Stimulated activated CD8-positive, alpha-beta memory T cell treated with anti-CD3 and anti-CD28 coated beads, Interleukin-15, amount 100 ng/mL, for 4 hours (primary cell): ENCODE data around the gene CPED1.
"Not testable (repeated sequence)": the region's sequence is repeated elsewhere in the genome, so short reads cannot be mapped to it uniquely, and the experiment has no call there.

Source experiments
- DNase-seq, 2 donors: peaks; one replicate each; pipeline ENCODE4 v3.0.0-alpha.2; 2020; ENCODE audit warnings: low read depth in 2 of 2

The CPED1 gene

DNA sequence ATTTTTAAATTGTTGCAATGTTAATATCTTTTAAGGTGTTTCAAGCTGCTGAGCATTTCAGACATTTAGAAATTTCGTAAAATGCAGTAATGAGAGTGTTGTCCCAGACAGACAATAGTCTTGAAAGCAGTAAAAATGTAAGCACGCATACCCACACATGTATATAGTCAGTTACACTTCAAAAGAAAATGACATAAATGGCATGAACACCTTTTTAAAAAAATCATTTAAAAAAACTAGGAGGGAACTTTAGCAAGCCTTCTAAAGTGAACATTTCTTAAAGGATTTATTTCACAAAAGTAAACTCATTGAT lies 51.0 kb downstream of the CPED1 start:
- no peak for DNase-seq

GRCh38 chr7:121039994-121040393 lies 51.5 kb downstream of the CPED1 start:
- DNase-seq: no peak

DNA sequence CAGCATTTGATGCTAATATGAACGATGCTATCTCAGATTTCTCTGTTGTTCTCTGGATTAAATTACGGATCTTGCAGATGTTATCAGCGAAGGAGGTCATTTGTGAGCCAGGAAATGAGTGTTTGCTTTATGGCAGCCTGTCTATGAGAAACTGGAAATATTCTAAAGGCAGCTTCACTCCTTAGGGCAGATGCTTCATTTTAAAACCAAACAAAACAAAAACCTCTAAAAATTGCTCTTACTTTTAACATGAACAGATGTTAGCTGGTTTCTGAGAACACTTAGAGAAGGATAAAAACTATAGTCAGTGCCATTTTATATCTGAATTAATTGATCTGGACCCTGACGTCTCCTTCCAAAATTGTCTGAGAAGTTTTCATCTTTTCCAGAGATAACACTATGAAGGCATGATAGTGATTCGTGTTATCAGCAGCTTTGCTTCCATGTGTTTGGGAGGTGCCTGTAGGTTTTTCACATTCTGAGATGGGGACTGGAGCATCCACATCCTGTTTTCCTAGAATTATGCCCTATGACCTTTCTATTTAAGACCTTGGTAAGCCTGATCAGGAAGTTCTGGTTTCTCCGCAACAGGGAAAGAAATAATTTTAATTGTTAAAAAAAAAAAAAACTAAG lies 53.1 kb downstream of the CPED1 start:
- DNase-seq: no peak

GRCh38 chr7:121042195-121042594 lies 53.7 kb downstream of the CPED1 start:
- no peak for DNase-seq

GRCh38 chr7:121042899-121043298 lies 54.4 kb downstream of the CPED1 start:
- no peak for DNase-seq

- no peak for DNase-seq
Measured at GRCh38 chr7:121043314-121044234, 55.1 kb downstream of the CPED1 start.

DNA sequence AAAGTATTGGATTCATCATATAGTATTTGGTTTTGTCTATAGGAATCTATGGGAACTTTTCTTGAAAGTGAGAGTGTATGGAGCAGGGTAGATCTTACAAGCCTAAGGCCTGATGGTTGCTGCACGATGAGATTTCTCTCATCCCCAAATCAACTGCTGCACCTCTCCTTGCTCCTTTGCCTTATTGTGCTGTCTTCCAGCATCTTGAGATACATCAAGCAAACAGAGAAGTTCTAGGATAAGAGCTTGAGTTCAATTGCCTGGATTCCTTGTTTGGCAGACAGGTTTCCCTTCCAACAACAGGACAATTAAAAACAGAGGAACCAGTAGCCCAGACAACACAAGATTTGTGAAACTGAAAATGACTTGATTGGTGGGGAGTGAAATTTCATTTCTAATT lies 56.6 kb downstream of the CPED1 start:
- DNase-seq: no peak

- DNase-seq: no peak
Measured at GRCh38 chr7:121046009-121046408, 57.5 kb downstream of the CPED1 start.

- no peak for DNase-seq
Measured at GRCh38 chr7:121046893-121047468, 58.5 kb downstream of the CPED1 start.

DNA sequence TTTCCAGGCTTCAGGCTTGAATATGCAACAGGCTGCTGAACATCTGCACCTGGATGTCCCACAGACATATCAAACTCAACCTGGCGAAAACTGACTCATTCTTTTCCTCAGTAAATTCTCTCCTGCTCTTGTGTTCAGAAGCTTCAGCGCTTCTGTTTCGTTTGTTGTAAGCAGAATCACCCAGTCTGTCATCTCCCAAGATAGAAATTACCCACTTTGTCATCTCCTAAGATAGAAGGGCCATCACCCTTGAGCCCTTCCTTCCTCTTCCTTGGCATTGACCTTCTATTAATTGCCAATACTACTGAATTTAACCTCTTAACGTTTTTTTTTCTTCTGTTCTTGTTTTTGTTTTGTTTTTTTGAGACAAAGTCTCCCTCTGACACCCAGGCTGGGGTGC lies 59.7 kb downstream of the CPED1 start:
- DNase-seq: no peak

GRCh38 chr7:121049028-121049791 lies 60.7 kb downstream of the CPED1 start:
- no peak for DNase-seq

GRCh38 chr7:121049897-121050296 lies 61.4 kb downstream of the CPED1 start:
- no peak for DNase-seq

- DNase-seq: no peak
Measured at GRCh38 chr7:121053219-121053618, 64.7 kb downstream of the CPED1 start.

- DNase-seq: no peak
Measured at GRCh38 chr7:121054925-121055324, 66.4 kb downstream of the CPED1 start.

DNA sequence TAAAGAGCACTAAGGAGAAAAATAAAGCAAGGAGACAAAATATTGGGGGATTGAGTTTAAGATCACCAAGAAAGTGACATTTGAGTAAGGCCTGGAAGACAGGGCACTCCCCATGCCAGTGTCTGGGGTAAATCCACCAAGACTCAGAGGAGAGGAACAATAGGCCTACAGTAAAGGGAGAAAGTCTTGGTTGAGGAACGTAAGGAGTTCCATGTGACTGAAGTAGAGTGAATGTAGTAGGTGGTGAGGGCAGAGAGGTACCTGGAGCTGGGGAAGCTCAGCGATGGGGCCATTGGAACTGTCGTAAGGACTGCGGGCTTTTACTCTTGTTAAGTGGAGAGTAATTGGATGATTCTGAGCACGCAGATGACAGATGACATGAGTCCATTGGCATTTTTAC lies 69.4 kb downstream of the CPED1 start:
- DNase-seq: no peak

DNA sequence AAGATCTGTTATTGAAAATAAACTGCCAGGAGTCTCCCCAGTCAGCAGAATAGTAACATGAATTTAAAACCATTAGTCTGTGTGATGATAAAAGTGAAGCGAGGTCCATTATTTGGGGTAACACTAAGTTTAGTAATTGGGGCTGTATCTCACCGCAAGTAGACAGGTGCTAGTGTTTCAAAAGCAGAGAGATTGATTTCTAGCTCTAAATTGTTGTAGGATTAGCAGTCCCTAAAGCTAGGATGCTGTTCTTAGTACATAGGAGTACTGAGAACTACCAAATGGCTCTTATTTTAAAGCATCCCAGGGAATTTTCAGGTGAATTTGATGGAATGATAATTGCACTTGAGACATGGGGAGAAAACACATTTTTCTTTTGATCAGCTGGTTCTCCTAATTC lies 70.5 kb downstream of the CPED1 start:
- DNase-seq: no peak

GRCh38 chr7:121059979-121060509 lies 71.5 kb downstream of the CPED1 start:
- not testable (repeated sequence) for DNase-seq

DNA sequence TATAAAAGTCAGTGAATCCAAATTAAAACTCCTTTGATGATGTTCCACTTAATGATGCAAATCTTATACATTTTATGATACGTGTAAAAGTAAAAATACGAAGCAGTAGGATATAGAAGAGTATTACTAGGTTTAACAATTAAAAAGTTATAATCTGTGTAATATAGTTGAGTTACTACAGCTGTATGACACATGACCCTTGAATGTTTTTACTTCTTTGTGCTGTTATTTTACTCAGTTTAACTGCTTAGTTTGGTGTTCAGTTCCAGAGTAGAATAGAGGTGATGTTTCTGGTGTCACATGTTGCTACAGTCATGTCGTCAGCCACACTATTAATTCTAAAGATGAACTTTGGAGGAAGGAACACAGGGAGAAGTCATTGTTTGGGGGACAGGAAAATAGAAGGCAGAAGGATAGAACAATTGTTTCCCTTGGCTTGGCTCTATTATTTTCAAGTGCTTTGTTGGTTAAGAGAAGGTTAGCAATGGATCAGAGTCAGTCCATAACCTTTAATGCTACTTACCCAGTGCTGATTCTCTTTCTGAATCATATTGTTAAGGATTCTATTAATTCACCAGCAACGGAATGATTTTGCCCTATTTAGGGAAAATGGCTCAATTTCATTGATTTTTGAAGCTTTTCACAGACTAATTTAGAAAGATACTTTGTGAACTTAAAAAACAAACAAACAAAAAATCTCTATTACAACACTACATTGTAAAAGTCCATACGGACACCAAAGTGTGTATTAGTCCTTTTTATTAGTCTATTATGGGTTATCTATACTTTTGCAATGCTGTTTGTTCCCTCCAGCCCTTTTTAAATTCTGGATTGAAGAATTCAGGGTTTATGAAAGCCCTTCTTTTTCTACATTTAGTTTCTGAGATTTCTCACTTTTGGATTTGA lies 73.4 kb downstream of the CPED1 start:
- DNase-seq: no peak

GRCh38 chr7:121062671-121063279 lies 74.3 kb downstream of the CPED1 start:
- no peak for DNase-seq

DNA sequence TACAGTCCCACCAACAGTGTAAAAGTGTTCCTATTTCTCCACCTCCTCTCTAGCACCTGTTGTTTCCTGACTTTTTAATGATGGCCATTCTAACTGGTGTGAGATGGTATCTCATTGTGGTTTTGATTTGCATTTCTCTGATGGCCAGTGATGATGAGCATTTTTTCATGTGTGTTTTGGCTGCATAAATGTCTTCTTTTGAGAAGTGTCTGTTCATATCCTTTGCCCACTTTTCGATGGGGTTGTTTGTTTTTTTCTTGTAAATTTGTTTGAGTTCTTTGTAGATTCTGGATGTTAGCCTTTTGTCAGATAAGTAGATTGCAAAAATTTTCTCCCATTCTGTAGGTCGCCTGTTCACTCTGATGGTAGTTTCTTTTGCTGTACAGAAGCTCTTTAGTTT lies 79.2 kb downstream of the CPED1 start:
- not testable (repeated sequence) for DNase-seq
